ENCODE results near the gene CMTR1.
"Not testable (repeated sequence)": the region's sequence is repeated elsewhere in the genome, so short reads cannot be mapped to it uniquely, and the experiment has no call there.

The CMTR1 gene

DNA sequence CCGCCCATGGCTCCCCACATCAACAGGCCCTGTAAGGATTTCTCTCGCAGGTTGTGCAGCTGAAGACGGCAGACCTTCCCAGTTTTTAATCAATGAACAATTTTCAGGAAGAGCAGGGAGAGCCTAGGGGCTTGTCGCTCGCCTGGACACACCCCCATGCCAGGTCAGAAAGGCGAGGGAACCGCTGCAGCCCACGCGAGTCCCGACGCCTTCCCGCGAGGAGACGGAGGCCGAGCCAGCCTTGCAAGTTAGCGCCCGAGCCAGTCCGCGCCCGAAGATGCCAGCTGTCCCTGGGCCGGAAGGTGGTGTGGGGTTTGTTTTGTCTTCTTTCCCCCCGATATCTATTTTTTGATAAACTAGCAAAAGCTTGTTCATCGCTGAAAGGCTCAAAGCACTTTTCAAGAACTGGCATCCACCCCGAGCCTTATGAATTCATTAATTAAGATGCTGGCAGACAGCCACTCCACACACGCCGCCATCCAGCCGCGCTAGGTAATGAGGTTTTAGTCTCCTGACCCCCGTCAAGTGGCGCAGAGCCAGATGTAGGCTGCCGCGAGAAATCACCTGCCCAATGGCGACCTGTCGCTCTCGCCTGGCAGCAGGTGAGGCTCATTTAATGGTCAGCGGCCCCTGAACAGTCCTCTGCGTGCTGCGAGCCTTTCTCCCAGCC is 60.1 kb downstream of the CMTR1 start:
- no peak for FAIRE-seq

DNA sequence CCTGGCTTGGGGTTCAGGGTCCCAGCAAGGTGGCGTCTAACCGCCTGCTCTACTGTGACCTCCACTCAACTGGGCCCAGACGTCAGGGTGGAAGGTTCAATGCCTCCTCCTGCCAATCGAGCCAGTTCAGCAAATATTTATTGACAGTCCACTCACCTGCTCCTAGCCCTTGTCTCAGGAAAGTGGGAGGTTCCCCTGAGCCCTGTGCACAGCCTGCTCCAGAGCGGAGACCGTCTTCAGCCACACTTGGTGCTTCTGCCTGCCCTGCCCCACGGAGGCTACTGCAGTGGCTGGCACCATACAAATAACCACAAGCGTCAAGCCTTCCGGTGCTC is 60.6 kb downstream of the CMTR1 start:
- FAIRE-seq: no peak

DNA sequence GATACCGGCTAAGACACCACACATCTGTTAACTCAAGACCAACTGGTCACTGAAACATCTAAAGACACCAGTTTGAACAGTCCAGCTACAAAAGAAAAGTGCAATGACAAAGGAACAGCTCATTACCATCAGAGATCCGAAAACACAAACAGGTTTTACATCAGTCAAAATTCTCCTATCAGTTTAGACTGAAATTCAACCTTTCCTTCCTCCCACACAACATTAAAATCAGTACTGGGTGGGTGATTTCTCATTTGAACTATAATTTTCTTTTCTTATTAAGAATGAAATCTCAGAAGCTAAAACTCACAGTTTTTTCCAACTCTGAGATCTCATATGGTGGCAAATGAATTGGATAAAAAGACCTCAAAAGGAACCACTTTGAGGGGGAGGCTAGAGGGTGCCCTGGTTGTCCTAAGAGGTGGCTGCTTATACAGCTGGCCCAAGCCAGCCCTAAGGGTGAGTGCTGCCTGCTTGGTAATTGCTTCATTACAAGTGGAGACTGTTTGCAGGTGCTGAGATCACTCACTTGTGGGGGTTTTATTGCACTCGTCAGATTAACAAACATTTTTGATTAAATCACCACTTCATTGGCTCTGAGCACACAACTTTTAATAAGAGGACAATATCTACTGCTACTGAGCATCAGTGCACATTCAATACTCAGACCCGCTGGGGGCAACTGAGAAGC is 62.4 kb downstream of the CMTR1 start:
- FAIRE-seq: no peak

DNA sequence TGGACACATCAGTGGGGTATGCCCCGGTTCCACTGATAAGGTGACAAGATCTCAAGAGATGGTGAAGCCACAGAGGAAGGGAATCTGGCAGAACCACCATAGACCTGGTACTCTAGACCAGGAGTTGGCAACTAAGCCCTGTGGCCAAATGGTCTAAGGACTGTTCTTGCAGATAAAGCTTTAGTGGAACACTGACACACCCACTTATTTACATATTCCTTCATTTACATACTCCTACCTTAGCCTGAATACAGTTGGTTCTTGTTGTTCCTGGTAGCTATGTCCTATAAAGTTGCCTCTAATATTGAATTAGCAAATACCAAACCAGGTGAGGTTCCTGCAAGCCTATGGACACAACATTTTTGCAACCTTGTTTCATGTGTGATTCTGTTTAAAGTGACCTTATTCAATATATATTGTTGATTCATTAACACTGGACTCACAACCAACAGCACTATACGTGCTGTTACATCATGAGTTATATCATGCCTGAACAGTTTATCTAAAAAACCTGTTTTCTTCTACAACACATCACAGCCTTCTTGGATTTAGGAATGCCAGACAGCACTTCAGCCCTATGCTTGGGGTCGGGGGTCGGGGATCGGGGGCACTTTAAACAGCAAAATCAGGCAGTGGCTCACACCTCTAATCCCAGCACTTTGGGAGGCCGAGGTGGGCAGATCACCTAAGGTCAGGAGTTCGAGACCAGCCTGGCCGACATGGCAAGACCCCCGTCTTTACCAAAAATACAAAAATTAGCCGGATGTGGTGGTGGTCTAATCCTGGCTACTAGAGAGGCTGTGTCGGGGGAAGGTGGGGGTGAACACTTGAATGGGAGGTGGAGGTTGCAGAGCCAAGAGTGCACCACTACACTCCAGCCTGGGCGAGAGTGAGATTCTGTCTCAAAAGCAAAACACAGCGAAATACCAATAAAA is 64.2 kb downstream of the CMTR1 start:
- no peak for FAIRE-seq

DNA sequence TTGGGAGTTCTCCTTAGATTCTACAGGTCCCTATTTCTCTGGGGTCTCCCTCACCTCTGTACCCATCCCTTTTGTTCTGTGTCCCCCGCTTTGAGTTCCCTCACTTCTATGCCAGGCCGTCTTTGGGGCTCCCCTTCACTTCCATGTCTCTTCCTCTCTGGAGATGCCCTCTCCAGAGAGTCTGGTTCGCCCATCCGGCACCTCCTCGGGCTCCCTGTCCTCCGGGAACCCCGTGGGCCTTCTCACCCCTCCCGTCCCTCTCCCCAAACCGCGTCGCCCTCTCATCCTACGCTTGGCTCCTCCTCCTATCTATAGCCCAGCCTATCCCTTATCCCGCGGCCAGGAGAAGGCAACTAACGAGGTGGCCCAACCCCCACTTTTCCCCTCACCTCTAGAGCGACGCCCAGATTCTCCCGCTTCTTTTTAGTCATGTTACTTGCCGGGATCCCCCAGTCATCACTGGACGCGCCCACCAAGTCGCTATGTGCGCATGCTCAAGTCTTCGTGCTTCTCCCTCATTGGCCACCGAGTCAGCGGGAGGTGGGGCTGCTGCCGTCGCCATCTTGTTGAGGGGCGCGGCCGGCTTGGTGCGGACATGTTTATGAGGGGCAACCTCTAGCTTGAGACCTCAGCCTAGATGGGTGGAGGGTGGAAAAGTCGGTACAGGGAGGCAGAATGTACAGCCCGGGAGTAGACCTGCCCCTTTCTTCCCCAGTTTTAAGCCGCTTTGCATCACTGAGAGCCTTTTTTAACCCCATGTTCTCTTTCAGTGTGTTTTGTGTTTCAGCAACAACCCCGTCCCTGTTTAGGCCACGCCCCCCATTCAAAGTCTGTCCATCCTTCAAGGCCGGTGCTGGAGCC is 66.6 kb downstream of the CMTR1 start, which contains the start of gene CCDC167:
Gene CCDC167, minus strand, starts transcription at position 461 of the 861 bp plus-strand sequence. Its CDS starts 30 bp downstream, at position 431.
- FAIRE-seq: peak; percentile 61

DNA sequence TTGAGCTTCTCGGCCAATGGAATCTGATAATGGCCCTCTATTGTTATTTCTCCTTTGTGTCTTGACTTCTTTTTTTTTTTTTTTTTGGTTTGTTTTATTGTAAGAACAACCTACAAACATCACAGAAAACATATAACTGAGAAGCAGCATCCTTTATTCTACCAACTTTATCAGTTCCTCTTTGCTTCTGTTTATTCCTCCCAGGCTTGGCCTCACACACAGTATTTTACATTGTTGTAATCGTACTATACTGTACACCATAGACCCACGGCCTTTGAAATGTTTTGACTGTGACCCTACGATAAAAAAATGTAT is 67.2 kb downstream of the CMTR1 start:
- no peak for FAIRE-seq

DNA sequence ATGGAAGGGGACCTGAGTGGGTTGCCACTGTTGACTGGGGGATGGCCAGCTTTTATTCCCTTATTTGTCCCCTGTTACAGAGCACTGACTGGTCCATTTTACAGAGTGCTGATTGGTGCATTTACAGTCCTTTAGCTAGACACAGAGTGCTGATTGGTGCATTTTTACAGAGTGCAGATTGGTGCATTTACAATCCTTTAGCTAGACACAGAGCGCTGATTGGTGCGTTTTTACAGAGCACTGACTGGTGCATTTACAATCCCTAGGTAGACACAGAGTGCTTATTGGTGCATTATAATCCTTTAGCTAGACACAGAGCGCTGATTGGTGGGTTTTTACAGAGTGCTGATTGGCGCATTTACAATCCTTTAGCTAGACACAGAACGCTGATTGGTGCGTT is 67.9 kb downstream of the CMTR1 start:
- FAIRE-seq: not testable (repeated sequence)

DNA sequence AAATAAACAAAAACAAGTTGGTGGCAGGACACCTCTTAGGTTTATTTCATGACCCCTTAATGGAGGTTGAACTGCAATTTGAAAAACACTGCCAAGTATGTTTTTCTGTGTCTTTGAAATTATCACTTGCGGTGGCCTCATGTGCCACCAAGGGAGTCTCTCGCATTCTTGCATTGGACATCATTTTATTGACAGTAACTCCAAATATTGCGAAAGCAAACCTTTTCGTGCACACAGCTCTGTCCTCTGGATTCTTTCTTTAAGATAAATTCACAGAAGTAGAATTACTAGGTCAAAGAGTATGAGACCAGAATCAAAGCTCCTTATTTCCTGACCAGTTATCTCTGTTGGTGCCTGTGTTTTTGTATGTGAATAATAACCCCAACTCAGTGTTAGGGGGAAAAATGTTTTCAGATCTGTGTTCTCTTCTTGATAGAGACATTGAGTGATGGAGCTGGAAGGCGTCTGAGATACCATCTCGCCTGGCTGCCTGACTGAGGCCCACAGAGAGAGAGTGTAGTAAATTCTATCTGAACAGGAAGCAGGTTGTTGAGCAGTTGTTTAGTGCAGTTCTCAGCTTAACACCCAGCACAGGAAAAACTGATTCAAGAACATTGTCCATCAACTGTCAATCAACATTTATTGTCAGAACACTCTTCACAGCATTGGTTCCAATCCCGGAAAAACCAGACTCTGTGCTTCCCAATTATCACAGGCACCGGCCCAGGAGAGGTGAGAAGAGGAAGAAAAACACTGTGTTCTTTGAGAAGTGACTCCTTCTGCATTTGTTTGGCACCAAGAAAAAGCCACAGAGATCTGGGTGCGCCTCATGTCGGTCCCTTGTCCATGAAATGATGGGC is 68.8 kb downstream of the CMTR1 start:
- no peak for FAIRE-seq

DNA sequence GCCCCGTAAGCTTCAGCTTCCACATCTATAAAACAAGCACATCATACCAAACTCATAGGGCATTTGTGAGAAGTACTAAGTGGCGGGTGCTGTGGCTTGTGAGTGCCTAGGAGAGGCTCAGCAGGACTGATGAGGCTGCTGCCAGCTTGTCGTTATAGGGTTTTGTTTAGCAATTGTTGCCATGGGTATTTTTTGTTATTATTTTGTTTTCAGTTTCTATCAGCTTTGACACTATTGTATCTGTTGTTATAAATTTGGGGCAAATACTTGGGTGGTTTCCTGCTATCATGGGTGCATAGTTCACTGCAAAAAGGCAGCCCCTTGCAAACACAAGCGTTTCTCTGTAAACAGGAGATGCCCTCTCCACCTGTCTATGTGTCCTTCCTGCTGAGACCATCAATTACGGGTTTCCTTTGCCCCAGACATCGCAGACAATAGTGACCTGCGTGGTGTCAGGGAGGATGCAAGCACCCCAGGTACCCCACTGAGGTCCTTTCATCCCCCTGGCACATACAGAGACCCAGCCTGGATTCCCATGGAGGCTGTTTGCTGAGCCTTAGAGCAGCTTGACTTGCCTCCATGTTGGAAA is 69.8 kb downstream of the CMTR1 start:
- FAIRE-seq: no peak

DNA sequence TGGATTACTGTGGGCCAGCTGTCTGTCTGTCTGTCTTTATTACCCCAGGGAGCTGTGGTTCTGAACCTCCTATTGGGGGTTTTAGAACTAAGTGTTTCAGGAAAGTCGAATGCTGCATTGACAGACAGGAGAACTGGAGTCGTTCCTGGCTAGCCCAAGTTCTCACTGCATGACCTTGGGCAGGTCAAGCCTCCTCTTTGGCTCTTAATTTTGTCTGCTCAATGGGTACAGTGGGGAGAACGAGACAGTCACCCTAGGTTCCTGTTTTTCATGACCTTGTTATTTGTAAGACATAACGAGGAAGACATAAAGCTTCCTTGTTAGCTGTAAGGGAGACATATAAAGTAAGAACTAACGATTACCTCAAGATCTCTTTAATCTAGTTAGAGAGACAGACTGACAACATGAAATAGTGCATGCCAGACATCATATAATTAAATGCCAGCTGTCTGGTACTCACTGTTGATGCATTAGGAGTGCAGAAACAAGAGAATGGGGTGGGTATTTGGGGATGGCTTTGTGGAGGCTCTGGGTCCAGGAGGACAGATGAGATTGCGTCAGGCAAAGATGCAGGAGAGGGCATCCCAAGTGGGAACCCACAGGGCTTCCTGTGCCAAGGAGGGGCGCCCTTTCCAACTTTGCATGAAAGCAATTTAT is 70.4 kb downstream of the CMTR1 start:
- FAIRE-seq: no peak

DNA sequence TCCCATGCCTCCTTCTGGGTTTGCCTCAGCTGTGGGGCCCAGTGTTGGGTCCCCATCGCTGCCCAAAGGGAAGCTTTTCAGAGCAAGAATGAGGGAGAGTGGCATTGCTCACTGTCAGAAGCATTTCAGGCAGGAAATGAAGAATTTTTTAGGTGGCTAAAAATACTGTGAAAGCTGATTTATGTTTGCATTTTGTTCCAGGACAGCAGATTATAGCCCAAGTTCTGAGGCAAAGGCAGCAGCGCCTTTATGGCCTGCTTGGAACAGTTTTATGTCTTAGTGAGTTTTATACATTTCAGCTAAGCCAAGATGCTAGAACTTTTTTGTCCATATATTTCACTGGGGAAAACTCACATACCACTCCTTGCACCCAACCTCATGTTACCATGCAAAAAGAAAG is 71.0 kb downstream of the CMTR1 start:
- FAIRE-seq: no peak

DNA sequence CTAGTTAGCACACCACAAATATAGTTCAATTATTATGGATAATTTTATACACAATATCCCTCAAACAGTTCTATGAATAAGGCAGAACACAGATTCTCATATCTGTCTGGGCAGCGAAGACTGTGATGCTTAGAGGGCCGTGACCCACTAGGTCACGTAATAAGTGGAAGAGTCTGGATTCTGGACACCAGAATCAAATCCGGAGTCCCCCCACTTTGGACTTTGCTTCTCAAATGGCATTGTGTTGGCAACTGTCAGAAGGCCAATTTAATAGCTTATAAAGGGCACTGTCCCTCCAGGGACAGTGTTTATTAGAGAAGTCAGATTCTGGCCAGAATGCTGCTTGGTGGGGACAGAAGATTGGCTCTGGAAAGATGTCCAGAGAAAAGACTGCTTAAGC is 73.5 kb downstream of the CMTR1 start:
- no peak for FAIRE-seq

DNA sequence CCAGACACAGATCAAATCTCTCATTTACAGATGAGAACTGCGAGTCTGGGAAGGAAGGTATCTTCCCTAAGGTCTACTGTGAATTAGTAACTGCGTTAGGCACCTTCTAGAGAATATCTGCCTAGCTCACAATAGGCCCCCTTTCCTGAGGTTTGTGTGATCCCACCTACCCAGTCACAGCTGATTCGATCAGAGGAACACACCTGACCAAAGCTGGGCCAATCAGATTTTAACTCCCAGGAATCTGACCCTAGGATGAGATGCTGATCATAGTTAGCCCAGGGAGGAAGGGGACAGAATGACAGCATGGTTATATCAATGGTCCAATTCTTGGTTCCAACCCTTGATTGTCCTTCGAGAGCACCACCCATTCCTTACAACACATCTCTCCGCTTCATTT is 74.1 kb downstream of the CMTR1 start:
- no peak for FAIRE-seq

DNA sequence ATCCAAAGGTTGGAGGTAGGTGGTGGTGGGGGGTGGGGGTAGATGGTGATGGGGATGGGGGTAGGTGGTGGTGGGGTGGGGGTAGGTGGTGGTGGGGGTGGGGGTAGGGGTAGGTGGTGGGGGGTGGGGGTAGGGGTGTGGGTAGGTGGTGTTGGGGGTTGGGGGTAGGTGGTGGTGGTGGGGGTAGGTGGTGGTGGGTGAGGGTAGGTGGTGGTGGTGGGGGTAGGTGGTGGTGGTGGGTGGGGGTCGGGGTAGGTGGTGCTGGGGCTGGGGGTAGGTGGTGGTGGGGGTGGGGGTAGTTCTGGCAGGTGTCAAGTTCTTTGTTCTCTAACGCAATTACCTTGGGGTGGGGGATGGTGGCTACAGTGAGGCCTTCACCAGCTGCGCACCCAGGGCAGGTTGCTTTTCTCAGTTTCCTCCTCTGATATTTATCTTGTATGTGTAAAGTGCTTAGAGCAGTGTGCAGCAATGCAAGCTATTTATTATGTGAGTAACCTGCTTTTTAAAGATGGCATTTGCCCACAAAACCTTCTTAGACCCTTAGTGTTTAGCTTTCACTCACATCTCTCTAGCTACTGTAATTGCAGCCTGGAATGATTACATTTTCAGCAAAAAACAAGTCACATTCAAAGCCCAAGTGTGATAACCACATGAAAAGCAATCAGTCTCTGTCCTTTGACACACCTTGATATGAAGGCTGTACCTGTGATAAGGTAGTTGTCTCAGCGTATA is 74.8 kb downstream of the CMTR1 start:
- FAIRE-seq: no peak

DNA sequence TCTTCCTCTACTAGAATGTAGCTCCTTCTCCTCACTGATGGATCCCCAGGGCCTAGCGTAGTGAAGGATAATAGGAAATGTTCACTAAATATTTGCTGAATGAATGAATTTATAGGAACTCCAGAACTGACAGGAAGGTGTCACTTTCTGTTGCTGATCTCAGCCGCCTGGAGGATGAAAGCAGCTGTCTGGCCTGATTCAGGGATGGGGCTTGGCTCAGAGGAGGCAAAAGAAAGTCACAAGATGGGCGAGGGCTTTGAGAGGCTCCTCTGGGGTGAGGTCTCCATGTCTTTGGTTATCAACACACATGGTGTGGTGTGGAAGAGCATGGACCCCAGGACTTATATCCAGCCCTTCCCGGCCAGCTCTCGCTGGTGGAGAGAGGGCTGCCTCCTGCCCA is 78.2 kb downstream of the CMTR1 start:
- FAIRE-seq: no peak

DNA sequence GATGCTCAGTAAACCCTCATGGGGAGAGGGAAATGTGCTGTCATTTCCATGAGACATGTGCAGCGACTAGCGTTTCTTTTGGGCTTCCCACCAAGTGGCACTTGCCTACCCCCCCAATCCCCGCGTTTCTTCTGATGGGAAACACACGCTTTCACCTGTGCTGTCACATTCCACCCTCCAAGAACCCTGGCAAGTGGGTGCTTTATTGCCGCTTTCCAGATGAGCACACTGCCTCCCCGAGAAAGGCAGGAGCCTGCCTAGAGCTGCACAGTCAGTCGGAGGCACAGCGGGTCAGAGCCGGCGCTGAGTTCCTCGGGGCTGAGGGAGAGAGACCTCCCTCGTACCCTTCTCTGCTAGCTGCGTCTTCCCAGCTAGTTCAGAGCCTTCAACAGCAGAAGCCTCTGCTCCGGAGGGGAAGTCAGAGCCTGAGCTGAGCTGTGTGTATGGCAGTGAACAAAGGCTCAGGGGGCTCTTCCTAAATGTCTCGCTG is 78.9 kb downstream of the CMTR1 start:
- no peak for FAIRE-seq

DNA sequence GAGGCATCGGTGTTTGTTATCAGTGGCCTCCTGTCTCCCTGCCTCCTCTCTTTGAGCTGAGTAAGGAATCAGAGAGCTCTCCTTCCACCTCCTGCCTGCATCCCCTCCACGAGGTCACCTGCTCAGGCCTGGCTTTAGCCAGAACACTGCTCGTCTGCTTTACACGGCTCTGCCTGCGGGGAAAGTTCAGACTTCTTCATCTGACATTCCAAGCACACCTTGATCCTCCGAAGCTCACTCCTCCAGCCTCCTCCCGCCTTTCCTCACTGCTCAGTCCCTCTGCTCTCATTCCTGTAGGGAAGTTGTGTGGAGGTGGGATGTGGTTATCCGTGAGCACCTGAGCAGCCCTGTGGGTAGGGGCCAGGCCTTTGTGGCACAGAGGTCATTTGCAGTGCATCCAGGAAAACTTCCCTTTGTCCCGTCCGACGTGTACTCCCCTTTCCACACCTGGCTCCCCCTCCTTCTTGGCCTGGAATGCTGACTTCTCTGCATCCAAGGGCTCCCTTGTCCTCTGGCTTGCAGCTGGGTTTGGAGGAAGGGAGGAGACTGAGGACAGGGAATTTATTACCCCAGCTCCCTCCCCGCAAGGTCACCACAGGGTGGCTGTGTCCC is 79.5 kb downstream of the CMTR1 start:
- no peak for FAIRE-seq

DNA sequence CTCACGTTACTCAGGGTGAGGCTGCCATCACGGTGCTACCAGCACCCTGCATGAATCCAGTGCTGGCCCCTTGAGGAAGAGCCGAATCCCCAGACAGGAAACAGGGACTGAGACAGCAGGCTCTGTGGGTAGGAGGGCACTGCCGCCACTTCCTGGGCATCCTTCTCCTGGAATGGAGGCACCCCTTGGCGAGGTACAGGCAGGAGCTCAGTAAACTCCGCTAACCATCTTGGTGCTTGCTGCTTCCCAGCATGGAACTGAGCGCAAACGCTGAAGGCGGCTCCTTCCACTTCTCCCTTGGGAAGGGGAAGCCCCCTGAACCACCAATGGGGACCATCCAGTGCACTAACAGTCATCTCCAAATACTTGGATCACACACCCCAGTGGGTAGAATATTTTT is 80.1 kb downstream of the CMTR1 start:
- FAIRE-seq: no peak

DNA sequence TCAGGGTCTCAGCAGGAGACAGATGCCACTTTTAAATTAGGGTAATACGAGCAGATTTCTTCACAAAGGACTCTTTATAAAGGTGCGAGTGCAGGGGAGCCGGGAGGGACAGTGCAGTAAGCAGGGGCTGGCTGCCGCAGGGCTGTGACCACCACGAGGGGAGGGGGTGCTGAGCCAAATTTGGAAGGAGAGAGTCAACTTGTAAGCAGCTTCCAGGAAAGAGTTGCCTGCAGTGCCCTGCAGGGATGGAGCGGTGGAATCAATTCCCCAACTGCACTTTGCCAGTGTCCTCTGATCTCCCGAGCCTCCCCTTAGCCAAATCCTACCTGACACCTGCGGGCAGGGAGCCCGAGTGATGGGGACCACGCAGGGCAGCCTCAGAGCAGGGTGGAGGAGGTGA is 80.6 kb downstream of the CMTR1 start:
- no peak for FAIRE-seq

All from endometrium (tissue), 2 donors.